Measurements from ENCODE around the gene PDE6B.
A peak's percentile ranks its signal among the peaks of the same experiment; 100 is the strongest.
"Not testable (repeated sequence)": the region's sequence is repeated elsewhere in the genome, so short reads cannot be mapped to it uniquely, and the experiment has no call there.

Gene PDE6B

GRCh38 chr4:637536-638280 is 12.3 kb downstream of the PDE6B start:
- no peak for DNase-seq

- DNase-seq = not testable (repeated sequence)
These were observed 17.0 kb downstream of the PDE6B start for GRCh38 chr4:642366-642765.

- peak; percentile 39 for DNase-seq
These were observed 21.1 kb downstream of the PDE6B start for GRCh38 chr4:646460-646859.

GRCh38 chr4:647481-647880 is 22.1 kb downstream of the PDE6B start:
- no peak for DNase-seq

- DNase-seq = no peak
These were observed 23.4 kb downstream of the PDE6B start for GRCh38 chr4:648579-649292.

GRCh38 chr4:649293-649625 is 23.9 kb downstream of the PDE6B start:
- DNase-seq = no peak

- DNase-seq = no peak
These were observed 24.5 kb downstream of the PDE6B start for GRCh38 chr4:649751-650310.

GRCh38 chr4:650461-650860 is 25.1 kb downstream of the PDE6B start:
- no peak for DNase-seq

- no peak for DNase-seq
These were observed 25.8 kb downstream of the PDE6B start for GRCh38 chr4:650951-651883.

- no peak for DNase-seq
These were observed 26.7 kb downstream of the PDE6B start for GRCh38 chr4:651884-652642.

GRCh38 chr4:653080-653821 is 27.9 kb downstream of the PDE6B start:
- no peak for DNase-seq

GRCh38 chr4:653831-654502 is 28.6 kb downstream of the PDE6B start:
- no peak for DNase-seq

GRCh38 chr4:654503-654845 is 29.1 kb downstream of the PDE6B start:
- DNase-seq = no peak

- DNase-seq = no peak
These were observed 29.6 kb downstream of the PDE6B start for GRCh38 chr4:654871-655463.

GRCh38 chr4:655464-656151 is 30.2 kb downstream of the PDE6B start:
- no peak for DNase-seq

- DNase-seq = no peak
These were observed 31.3 kb downstream of the PDE6B start for GRCh38 chr4:656436-657337.

GRCh38 chr4:657338-657833 is 32.0 kb downstream of the PDE6B start:
- DNase-seq = no peak

- no peak for DNase-seq
These were observed 32.7 kb downstream of the PDE6B start for GRCh38 chr4:657834-658667.

All from activated T-cell treated with anti-CD3 and anti-CD28 coated beads, Interleukin-2, amount 50 U/mL, for 1 hour (primary cell).